ENCODE measurements around the gene TTC28.

DNA sequence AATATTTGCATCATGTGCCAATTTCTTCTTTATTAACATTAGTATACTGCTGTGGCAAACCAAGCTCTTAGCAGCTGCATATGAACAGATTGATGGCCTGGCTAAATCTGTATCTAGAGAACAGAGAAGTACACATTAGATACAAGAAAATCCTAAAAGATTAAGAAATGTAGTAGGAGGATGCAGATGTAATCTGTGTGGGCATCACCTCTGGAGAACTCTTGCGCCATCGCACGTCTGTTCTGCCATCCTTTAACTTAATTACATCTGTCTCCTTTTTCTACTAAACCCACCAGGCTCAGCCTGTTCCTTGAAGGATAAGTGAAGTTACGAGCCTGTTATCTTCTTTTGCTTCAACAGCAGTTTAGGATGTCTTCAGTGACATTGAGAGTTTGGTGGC, 564.2 kb downstream of the TTC28 start:
- no peak for TF ChIP-seq CTCF (IDR thresholded peaks at IDR 0.05)
- no peak for TF ChIP-seq EZH2 (IDR thresholded peaks at IDR 0.05)
